ENCODE measurements around the gene HDAC1.
A peak's percentile ranks its signal among the peaks of the same experiment; 100 is the strongest.
"Not testable (repeated sequence)": the region's sequence is repeated elsewhere in the genome, so short reads cannot be mapped to it uniquely, and the experiment has no call there.

The HDAC1 gene

DNA sequence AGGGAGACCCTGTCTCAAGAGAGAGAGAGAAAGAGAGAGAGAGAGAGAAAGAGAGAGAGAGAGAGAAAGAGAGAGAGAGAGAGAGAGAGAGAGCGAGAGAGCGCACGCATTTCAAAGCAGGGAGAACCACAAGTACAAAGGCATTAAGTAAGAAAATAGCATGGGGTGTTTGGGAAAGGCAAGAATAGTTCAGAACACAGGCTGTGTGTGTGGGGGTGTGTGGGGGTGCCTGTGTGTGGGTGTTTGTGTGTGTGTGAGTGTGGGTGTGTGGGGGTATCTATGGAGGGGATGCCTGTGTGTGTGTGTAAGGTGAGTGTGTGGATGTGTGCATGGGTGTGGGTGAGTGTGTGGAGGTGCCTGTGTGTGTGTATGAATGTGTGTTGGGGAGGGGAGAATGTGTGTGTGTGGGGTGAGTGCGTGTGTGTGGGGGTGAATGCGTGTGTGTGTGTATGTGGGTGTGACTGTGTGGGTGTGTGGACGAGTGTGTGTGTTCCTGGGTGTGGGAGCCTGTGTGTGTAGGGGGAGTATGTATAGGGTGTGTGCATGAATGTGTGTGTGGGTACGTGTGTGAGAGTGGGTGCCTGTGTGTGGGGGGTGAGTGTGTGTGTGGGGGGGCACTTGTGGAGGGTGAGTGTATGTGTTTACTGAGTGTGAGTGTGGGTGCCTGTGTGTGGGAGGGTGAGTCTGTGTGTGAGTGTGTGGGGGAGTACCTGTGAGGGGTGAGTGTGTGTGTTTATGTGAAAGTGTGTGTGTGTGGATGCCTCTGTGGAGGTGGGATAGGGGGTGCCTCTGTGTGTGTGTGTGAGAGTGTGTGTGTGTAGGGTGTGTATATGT lies 19.1 kb upstream of the HDAC1 start:
- in situ Hi-C loops (cut with MboI; ENCODE audit: low pct_unique_long_range_greater_than_20kb, low sequenced_read_pairs) = no loop called here
- no peak for DNase-seq

DNA sequence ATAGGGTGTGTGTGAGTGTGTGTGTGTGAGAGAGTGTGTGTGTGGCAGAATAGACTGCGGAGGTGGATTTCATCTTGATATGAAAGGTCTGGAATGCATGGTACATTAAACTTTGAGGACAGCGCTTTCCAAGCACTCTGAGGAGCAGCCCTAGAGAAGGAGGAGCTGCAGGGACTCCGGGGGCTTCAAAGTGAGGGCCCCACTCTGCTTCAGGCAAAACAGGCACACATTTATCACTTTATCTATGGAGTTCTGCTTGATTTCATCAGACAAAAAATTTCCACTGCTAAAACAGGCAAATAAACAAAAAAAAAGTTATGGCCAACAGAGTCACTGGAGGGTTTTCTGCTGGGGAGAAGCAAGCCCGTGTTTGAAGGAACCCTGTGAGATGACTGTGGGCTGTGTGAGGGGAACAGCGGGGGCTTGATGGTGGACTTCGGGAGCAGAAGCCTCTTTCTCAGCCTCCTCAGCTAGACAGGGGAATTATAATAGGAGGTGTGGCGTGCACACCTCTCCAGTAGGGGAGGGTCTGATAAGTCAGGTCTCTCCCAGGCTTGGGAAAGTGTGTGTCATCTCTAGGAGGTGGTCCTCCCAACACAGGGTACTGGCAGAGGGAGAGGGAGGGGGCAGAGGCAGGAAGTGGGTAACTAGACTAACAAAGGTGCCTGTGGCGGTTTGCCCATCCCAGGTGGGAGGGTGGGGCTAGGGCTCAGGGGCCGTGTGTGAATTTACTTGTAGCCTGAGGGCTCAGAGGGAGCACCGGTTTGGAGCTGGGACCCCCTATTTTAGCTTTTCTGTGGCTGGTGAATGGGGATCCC lies 18.3 kb upstream of the HDAC1 start:
- in situ Hi-C loops (cut with MboI; ENCODE audit: low pct_unique_long_range_greater_than_20kb, low sequenced_read_pairs) = no loop called here
- peak; percentile 16 for DNase-seq

DNA sequence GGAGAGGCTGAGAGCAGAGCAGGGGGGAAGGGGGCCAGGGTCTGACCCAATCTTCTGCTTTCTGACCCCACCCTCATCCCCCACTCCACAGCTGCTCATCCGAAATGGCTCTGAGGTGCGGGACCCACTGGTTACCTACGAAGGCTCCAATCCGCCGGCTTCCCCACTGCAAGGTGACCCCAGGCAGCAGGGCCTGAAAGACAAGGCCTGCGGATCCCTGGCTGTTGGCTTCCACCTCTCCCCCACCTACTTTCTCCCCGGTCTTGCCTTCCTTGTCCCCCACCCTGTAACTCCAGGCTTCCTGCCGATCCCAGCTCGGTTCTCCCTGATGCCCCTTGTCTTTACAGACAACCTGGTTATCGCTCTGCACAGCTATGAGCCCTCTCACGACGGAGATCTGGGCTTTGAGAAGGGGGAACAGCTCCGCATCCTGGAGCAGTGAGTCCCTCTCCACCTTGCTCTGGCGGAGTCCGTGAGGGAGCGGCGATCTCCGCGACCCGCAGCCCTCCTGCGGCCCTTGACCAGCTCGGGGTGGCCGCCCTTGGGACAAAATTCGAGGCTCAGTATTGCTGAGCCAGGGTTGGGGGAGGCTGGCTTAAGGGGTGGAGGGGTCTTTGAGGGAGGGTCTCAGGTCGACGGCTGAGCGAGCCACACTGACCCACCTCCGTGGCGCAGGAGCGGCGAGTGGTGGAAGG lies 17.1 kb upstream of the HDAC1 start:
- in situ Hi-C loops (cut with MboI; ENCODE audit: low pct_unique_long_range_greater_than_20kb, low sequenced_read_pairs) = no loop called here
- no peak for DNase-seq

DNA sequence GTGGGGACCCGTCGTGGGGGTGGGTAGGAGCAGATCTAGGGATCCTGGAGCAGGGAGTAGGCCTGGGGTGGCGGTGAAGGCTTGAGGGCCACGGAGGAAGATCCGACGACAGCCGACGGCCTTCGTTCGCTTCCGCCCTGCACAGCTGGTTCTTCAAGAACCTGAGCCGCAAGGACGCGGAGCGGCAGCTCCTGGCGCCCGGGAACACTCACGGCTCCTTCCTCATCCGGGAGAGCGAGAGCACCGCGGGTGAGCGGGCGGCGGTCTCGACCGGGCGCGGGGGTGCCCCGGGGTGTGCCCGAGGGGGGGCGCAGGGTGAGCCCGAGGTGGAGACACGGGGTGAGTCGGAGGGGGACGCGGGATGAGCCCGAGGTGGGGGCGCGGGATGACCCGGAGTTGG lies 16.5 kb upstream of the HDAC1 start:
- no peak for DNase-seq
- in situ Hi-C loops (cut with MboI; ENCODE audit: low pct_unique_long_range_greater_than_20kb, low sequenced_read_pairs) = no loop called here

DNA sequence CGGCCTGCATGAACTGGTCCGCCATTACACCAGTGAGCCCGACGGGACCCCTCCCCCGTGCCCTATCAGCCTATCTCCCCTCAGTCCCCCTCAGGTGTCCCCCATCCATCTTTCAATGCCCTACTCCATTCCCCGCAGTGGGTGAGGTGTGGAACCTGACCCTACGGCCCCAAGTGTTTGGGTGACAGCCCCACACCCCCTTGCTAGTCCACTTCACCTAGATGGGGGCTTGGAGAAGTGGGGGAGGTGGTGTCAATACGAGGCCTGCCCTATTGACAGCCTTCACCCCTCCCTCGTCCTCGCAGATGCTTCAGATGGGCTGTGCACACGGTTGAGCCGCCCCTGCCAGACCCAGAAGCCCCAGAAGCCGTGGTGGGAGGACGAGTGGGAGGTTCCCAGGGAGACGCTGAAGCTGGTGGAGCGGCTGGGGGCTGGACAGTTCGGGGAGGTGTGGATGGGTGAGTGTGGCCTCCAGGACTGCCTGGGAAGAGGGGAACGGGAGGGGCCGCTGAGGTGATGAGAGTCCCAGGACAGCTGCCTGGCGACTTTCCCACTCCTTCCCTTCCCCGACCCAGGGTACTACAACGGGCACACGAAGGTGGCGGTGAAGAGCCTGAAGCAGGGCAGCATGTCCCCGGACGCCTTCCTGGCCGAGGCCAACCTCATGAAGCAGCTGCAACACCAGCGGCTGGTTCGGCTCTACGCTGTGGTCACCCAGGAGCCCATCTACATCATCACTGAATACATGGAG lies 15.7 kb upstream of the HDAC1 start:
- DNase-seq = no peak
- in situ Hi-C loops (cut with MboI; ENCODE audit: low pct_unique_long_range_greater_than_20kb, low sequenced_read_pairs) = no loop called here

DNA sequence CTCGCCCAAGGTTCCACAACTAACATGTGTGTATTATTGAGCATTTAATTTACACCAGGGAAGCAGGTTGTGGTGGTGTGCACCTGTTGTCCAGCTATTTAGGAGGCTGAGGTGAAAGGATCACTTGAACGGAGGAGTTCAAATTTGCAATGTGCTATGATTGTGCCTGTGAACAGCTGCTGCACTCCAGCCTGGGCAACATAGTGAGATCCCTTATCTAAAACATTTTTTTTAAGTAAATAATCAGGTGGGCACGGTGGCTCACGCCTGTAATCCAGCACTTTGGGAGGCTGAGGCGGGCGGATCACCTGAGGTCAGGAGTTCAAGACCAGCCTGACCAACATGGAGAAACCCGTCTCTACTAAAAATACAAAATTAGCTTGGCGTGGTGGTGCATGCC lies 7.1 kb upstream of the HDAC1 start:
- not testable (repeated sequence) for DNase-seq

DNA sequence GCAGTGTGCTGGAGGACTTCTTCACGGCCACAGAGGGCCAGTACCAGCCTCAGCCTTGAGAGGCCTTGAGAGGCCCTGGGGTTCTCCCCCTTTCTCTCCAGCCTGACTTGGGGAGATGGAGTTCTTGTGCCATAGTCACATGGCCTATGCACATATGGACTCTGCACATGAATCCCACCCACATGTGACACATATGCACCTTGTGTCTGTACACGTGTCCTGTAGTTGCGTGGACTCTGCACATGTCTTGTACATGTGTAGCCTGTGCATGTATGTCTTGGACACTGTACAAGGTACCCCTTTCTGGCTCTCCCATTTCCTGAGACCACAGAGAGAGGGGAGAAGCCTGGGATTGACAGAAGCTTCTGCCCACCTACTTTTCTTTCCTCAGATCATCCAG lies 6.2 kb upstream of the HDAC1 start:
- DNase-seq = no peak
- in situ Hi-C loops (cut with MboI; ENCODE audit: low pct_unique_long_range_greater_than_20kb, low sequenced_read_pairs) = no loop called here

More for the DNA sequence above, 7.1 kb upstream of the HDAC1 start:
- in situ Hi-C loops (cut with MboI; ENCODE audit: low pct_unique_long_range_greater_than_20kb, low sequenced_read_pairs) = not testable (repeated sequence)

DNA sequence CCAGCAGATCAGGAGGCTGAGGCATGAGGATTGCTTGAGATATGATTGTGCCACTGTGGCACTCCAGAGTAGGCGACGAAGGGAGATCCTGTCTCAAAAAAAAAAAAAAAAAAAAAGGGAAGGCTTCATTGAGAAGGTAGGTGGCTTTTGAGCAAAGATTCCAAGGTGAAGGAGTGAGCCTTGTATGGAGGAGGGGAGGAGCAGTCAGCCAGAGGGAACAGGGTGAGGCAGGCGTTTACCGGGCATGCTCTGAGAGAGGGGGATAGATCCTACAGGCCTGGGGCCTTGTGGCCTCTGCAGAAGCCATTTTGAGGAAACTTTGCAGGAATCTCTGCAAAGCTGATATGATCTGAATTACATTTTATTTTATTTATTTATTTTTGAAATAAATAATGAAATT lies 5.1 kb upstream of the HDAC1 start:
- in situ Hi-C loops (cut with MboI; ENCODE audit: low pct_unique_long_range_greater_than_20kb, low sequenced_read_pairs) = no loop called here
- no peak for DNase-seq

DNA sequence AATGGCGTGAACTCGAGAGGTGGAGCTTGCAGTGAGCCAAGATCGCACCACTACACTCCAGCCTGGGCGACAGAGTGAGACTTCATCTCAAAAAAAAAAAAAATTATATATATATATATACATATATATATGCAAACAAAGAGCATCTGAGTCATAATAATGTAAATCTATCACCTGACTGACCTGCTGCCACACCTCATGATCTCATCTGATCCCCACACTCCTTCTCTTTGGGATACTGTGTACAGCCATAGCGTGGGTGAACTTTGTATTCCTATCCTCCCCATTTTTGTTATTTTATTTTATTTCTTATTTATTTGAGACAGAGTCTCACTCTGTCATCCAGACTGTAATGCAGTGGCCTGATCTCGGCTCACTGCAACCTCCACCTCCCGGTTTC lies 2.6 kb upstream of the HDAC1 start:
- in situ Hi-C loops (cut with MboI; ENCODE audit: low pct_unique_long_range_greater_than_20kb, low sequenced_read_pairs) = no loop called here
- DNase-seq = no peak

DNA sequence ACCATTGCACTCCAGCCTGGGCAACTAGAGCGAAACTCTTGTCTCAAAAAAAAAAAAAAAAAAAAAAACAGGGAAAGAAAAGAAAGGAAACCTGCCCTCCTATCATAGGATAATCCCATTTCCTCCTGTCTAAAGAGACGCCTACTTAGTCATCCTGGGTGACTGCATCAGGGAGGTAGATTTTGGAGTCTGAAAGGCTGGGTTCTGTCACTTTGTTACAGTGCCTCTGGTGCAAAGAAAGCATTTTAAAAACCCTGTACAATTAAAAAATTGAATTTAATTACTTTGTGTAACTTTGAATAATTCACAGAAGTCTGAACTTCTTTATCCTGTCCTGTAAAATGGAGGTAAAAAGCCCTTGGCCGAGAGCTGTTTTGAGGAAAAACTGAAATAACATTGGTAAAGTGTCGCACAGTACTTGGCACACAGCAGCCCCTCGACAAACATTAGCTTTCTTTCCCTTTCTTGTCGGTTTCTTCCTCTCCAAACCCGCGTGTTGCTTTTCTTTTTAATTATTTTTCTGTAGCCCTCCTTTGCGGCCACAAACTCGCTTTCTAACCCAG lies 657 bp upstream of the HDAC1 start:
- in situ Hi-C loops (cut with MboI; ENCODE audit: low pct_unique_long_range_greater_than_20kb, low sequenced_read_pairs) = no loop called here
- DNase-seq = no peak

DNA sequence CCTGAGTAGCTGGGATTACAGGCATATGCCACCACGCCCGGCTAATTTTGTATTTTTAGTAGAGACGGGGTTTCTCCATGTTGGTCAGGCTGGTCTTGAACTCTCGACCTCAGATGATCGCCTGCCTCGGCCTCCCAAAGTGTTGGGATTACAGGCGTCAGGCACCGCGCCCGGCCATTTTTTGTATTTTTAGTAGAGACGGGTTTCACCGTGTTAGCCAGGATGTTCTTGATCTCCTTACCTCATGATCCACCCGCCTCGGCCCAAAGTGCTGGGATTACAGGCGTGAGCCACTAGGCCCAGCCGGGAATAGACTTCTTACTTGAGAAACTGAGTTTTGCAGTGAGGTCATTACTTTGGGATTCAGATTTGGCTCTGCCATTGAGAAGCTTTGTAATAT lies 6.3 kb downstream of the HDAC1 start:
- in situ Hi-C loops (cut with MboI; ENCODE audit: low pct_unique_long_range_greater_than_20kb, low sequenced_read_pairs); DNase-seq: not testable (repeated sequence)

DNA sequence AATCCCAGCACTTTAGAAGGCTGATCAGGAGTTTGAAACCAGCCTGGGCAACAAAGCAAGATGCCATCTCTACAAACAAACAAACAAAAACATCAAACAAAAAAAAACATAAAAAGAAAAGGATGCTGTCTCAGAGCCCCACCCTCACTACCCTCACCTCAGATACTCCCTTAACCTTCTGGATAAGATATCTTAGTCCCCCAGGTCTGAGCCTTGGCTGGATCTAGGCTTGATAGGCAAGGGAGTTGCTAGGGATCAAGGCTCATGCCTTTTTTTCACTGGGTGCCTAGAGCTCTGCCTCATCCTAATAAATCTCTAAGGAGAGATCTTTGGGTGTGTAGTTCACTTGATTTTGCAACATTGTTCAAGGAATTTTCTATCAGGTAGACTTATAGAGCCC lies 7.4 kb downstream of the HDAC1 start:
- in situ Hi-C loops (cut with MboI; ENCODE audit: low pct_unique_long_range_greater_than_20kb, low sequenced_read_pairs) = no loop called here
- no peak for DNase-seq

DNA sequence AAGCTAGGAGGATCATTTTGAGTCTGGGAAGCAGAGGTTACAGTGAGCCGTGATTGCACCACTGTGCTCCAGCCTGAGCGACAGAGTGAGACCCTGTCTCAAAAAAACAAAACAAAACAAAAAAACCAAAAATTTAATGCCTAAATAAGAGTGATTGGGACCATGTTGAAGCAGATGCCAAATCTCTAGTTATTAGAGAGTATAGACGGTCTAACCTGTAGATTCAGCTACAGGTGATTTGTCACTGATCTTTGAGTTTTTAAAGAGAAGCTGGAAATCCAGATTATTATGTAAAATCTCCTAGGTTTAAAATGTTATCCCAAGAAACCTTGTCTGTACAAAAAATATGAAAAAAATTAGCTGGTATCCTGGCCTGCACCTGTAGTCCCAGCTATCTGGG lies 11.5 kb downstream of the HDAC1 start:
- in situ Hi-C loops (cut with MboI; ENCODE audit: low pct_unique_long_range_greater_than_20kb, low sequenced_read_pairs) = no loop called here
- DNase-seq = no peak

DNA sequence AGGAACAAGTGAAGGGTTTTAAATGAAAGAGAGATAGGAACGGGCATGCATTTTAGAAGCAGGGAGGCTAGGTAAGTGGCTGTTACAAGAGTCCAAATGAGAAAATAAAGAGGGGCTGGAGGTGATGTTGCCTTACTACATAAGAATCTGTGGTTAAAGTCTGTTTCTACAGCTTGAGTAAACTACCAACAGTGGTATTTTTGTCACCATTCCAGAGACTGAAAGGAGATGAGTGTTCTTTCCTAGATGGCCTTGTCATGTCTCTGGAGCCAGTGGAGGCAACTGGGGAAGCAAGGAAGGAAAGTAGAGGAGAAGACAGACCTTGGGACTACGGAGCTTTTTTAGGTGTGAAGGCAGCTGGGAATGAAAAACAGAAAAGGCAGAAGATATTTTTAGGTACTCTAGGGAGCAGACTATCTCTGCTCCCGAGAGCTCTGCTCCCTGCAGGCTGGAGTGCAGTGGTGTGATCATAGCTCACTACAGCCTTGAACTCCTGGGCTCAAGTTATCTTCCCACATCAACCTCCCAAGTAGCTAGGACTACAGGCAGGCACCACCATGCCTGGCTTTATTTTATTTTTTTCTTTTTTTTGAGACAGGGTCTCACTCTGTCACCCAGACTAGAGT lies 12.2 kb downstream of the HDAC1 start:
- in situ Hi-C loops (cut with MboI; ENCODE audit: low pct_unique_long_range_greater_than_20kb, low sequenced_read_pairs) = no loop called here
- DNase-seq = no peak

DNA sequence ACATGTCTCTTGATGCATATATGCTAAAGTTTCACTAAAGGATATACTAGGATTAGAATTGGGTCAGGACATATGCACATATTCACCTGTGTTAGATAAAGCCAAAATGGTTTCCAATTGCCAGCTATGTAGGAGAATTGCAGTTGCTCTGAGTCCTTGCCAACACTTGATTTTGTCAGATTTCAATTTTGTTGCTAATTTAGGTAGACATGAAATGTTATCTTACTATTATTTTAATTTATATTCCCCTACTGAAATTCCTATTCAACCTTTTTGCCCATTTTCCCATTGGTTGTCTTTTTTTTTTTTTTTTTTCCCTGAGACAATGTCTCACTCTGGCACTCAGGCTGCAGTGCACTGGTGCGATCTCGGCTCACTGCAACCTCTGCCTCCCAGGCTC lies 13.4 kb downstream of the HDAC1 start:
- in situ Hi-C loops (cut with MboI; ENCODE audit: low pct_unique_long_range_greater_than_20kb, low sequenced_read_pairs) = no loop called here
- no peak for DNase-seq

DNA sequence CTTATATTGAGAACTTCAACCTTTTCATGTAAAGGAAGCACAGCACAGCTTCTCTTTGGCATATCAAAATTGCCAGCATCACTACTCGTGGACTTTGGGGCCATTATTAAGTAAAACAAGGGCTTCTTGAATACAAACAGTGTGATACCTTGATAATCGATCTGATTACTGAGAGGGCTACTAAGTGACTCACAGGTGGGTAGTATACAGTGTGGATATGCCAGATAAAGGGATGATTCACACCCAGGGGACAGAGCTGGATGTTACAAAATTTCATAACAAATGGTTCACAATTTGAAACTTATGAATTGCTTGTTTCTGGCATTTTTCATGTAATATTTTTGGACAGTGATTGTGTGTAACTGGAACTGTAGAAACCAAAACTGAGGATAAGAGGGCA lies 15.4 kb downstream of the HDAC1 start:
- in situ Hi-C loops (cut with MboI; ENCODE audit: low pct_unique_long_range_greater_than_20kb, low sequenced_read_pairs) = no loop called here
- DNase-seq = no peak

DNA sequence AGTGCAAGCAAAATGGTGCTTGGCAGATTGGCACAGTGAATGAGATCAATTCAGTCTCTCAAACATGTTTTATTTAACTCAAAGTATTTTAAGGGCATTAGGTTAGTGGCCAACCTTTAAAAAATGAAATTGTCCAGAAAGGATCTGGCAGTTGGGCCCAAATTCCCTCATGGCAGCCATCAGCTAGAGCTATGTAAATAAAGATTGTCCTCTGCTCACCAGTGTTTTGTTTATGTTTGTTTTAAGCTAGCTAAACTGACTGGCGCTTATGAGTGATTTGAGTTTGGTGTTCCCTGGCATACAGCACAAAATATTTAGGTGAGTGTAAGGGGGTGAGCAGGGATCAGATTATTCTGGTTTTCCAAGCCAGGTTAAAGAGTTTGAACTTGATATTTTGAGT lies 18.1 kb downstream of the HDAC1 start:
- no peak for DNase-seq
- in situ Hi-C loops (cut with MboI; ENCODE audit: low pct_unique_long_range_greater_than_20kb, low sequenced_read_pairs) = no loop called here

DNA sequence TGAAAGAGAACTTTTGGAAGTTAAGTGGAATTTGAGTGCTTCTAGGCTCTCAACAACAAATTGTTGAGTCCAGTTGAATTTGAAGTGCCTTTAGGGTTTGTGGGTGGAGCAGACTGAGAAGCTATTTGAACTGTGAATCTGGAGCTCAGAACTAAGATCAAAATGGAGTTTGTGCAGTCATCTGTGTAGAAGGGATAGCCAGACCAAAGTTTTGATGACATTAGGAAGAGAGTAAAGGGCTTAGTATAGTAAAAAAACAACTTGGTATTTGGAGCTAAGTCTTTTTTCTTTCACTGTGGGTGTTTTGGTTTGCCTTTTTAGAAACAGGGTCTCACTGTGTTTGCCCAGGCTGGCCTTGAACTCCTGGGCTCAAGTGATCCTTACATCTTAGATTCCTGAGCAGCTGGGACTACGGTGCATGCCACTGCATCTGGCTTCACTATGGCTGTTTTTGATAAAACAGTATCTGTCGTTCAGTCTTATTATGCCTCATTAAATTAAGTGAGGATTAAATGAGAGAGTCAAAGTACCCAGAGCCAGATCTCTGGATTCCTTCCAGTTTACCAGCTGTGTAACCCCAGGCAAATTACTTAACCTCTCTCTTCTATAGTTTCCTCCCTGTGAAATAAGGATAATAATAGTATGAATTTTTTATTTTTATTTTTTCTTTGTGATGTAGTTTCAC lies 20.0 kb downstream of the HDAC1 start:
- no peak for DNase-seq
- in situ Hi-C loops (cut with MboI; ENCODE audit: low pct_unique_long_range_greater_than_20kb, low sequenced_read_pairs) = no loop called here

Measured in KBM-7 (cell line).